Psoas muscle (tissue), 8 donors: Measurements from ENCODE around the gene IFIT3. TPM values are rescaled to one million over a fixed set of nuclear protein-coding genes. Genes with fewer than 3 reads are reported as not detected.

Source experiments
- ATAC-seq, 4 donors: fragments of 200-7000 bp; cut with Tn5 transposase; one replicate each; pipeline ENCODE4 v1.9.1; 2020; ENCODE audit warnings: moderate library complexity in 3 of 4, mild to moderate bottlenecking in 2 of 4
- DNase-seq, 2 donors: peaks; one replicate each; pipeline ENCODE4 v3.0.0-alpha.2; 2020
- H3K27ac ChIP-seq: fragments of 200-600 bp; one replicate; pipeline ENCODE4 v1.8.0; 2022
- H3K27me3 ChIP-seq, 3 donors: fragments of 200-600 bp in 1 of 3; one replicate each; pipeline versions ENCODE4 v1.6.1 to v1.8.0; 2013 to 2022; ENCODE audit warnings: low read length in 2 of 3, mild to moderate bottlenecking in 2 of 3, moderate library complexity in 1 of 3; ENCODE audit not compliant: insufficient read depth in 3 of 3
- H3K36me3 ChIP-seq, 2 donors: fragments of 200-600 bp in 1 of 2; one replicate each; pipeline versions ENCODE4 v1.6.1 to v1.8.0; 2013 to 2022; ENCODE audit warnings: low read depth in 1 of 2, mild to moderate bottlenecking in 1 of 2, moderate library complexity in 1 of 2; ENCODE audit not compliant: insufficient read depth in 1 of 2
- H3K4me1 ChIP-seq: fragments of 200-600 bp; one replicate; pipeline ENCODE4 v1.8.0; 2022
- H3K4me3 ChIP-seq: fragments of 200-600 bp; one replicate; pipeline ENCODE4 v1.8.0; 2022; ENCODE audit warnings: mild to moderate bottlenecking
- H3K9me3 ChIP-seq: fragments of 200-600 bp; one replicate; pipeline ENCODE4 v1.8.0; 2022
- CTCF ChIP-seq: fragments of 200-600 bp; IDR thresholded peaks from one replicate; pipeline ENCODE4 v1.8.0; 2022; ENCODE audit warnings: antibody characterized with exemption
- WGBS, 3 donors: extraction: QIAGEN DNeasy Blood & Tissue Kit; methylation state at CpG; one replicate each; pipeline versions ENCODE4 v1.1.6 to v1.1.7; 2013; 5-methylcytosine and 5-hydroxymethylcytosine counted together
- intact Hi-C, 2 donors: fragments of 100-400 bp; cut with DNase I; formaldehyde crosslinking; loops; one replicate each; pipeline versions ENCODE4 v1.11.0 to v1.14.2; 2022
- polyA plus RNA-seq, 3 donors: library from polyadenylated mRNA; stranded (reverse); fragments of 200-250 nt; gene quantifications; one replicate each; pipeline ENCODE4 v1.2.3, GENCODE V29; 2013
- total RNA-seq, 4 donors: library from RNA; stranded (reverse); fragmentation: NEBNext Ultra II Directional in 2 of 4; extraction: Animal tissue kit (Norgen Biotek cat#: 25700) in 2 of 4; gene quantifications; one replicate each; pipeline versions ENCODE4 v1.2.1 to v1.2.4, GENCODE V29; 2021 to 2023
- donor health status: healthy with polysubstance abuse.
- donor health status: DM: no; HTN: no; CAD: no; lungs with moderate emphysema.
- donor health status: Bipolar disorder and iron deficiency.
- donor health status: healthy.
- donor health status: DM: yes; HTN: yes; CAD: no.
- donor health status: DM: no; HTN: no; CAD: no.
- donor health status: DM: no; HTN: no; CAD: no.
- donor health status: DM: yes; HTN: yes; CAD: no.

IFIT3 gene
- total and polyA plus RNA-seq, 7 donors: 2.0 to 7.1 (median 4.6) TPM

DNA sequence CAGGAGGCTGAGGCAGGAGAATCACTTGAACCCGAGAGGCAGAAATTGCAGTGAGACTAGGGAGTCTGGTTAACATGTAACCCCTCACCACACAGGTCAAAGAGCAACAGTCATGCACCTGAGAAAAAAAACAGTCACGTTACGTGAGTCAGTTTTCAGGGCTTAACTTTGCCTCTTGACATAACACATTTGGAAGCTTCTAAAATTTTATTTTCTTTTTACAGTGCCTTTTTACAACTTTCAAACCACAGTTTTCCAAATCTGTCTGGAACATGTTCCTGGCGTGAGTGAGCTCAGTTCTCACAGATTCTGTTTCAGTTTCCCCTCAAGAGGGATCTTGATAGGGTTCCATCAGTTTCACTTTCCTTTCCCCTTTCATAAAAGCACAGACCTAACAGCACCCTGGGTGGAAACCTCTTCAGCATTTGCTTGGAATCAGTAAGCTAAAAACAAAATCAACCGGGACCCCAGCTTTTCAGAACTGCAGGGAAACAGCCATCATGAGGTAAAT is 4.4 kb downstream of the IFIT3 start:
- Histone ChIP-seq H3K27ac (peak overlapping the region; percentile 54), H3K9me3 (no peaks in the 10 kb centered on the region)

GRCh38 chr10:89335226-89335625 is 7.4 kb downstream of the IFIT3 start:
- peaks cover 46% of the 10 kb centered on the region for H3K4me1 ChIP-seq
- peaks cover 0 to 8% of the 10 kb centered on the region in 2 donors for H3K36me3 ChIP-seq
- peak overlapping the region; percentile 12 for H3K27ac ChIP-seq
- 76 to 90% (median 89%) methylated on average over 3 of the region's 3 CpGs for WGBS, 3 donors
- intact Hi-C loops: loop anchor here in 1 of 2 donors (5.0 kb wide), 1 partner anchor 37 kb away; no protein-coding TSS in a partner anchor
- H3K4me3 ChIP-seq: no peak overlapping the region
- DNase-seq (no peak), ATAC-seq (no peak)
- no peak for TF ChIP-seq CTCF
- H3K27me3 ChIP-seq: no peaks in the 10 kb centered on the region
- no peaks in the 10 kb centered on the region for H3K9me3 ChIP-seq

More for the DNA sequence above, 4.4 kb downstream of the IFIT3 start:
- DNase-seq (no peak), ATAC-seq (peak in 2 of 4 donors; percentile 32 to 41)
- intact Hi-C loops: loop anchor here in 1 of 2 donors (1.0 kb wide), 1 partner anchor 50 kb away; no protein-coding TSS in a partner anchor
- Histone ChIP-seq H3K4me3 (peak overlapping the region; percentile 60), H3K27me3 (no peaks in the 10 kb centered on the region), H3K36me3 (no peaks in the 10 kb centered on the region), H3K4me1 (peaks cover 60% of the 10 kb centered on the region)
- 7 to 15% (median 10%) methylated on average over 5 of the region's 5 CpGs for WGBS, 3 donors
- no peak for TF ChIP-seq CTCF

DNA sequence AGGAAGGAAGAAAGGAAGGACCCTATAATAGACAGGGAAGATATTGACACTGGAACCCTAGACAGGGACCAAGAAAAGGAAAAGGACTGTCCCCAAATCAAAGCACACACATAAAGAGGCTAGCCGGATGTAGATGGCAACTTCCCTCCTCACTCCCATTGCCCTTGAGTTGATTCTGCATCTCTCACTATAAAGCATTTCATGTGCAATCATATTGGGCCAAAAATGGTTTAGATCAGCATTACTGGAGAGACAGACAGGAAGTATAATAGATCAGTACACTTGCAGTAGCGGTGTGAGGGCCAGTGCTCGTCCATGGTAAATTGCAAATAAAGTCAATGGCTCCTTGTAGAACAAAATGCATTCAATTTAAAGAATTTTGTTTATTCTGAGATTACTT is 8.4 kb downstream of the IFIT3 start:
- Histone ChIP-seq H3K9me3 (no peaks in the 10 kb centered on the region), H3K4me1 (peaks cover 42% of the 10 kb centered on the region), H3K27ac (no peak overlapping the region), H3K4me3 (no peak overlapping the region), H3K27me3 (no peaks in the 10 kb centered on the region), H3K36me3 (peaks cover 0 to 8% of the 10 kb centered on the region in 2 donors)
- intact Hi-C loops: loop anchor here in 1 of 2 donors (5.0 kb wide), 1 partner anchor 36 kb away; no protein-coding TSS in a partner anchor
- DNase-seq (no peak), ATAC-seq (no peak)
- WGBS, 3 donors: 72 to 92% (median 92%) methylated on average over 3 of the region's 3 CpGs
- no peak for TF ChIP-seq CTCF

DNA sequence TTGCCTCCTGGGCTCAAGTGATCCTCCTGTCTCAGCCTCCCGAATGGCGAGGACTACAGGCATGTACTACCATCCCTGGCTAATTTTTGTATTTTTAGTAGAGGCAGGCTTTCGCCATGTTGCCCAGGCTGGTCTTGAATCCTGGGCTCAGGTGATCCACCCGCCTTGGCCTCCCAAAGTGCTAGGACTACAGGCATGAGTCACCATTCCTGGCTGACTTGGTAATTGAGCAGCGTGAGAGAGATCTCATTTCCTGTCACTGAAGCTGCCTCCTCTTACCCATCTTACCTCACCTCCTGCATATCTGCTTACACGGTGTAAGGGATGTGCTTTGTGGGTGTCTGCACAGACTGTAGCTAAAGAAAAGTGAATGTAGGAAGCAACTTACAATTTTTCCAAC is 9.7 kb downstream of the IFIT3 start:
- ATAC-seq: peak; percentile 76 to 95 (median 86)
- intact Hi-C loops: loop anchor here in 1 of 2 donors (5.0 kb wide), 1 partner anchor 35 kb away; no protein-coding TSS in a partner anchor
- peaks cover 36% of the 10 kb centered on the region for H3K4me1 ChIP-seq
- H3K9me3 ChIP-seq: no peaks in the 10 kb centered on the region
- no peaks in the 10 kb centered on the region for H3K27me3 ChIP-seq
- DNase-seq: no peak
- no peak for TF ChIP-seq CTCF
- no peak overlapping the region for H3K4me3 ChIP-seq
- peak overlapping the region; percentile 32 for H3K27ac ChIP-seq
- peaks cover 0 to 8% of the 10 kb centered on the region in 2 donors for H3K36me3 ChIP-seq
- WGBS, 3 donors: 55 to 86% (median 71%) methylated on average over 6 of the region's 6 CpGs

DNA sequence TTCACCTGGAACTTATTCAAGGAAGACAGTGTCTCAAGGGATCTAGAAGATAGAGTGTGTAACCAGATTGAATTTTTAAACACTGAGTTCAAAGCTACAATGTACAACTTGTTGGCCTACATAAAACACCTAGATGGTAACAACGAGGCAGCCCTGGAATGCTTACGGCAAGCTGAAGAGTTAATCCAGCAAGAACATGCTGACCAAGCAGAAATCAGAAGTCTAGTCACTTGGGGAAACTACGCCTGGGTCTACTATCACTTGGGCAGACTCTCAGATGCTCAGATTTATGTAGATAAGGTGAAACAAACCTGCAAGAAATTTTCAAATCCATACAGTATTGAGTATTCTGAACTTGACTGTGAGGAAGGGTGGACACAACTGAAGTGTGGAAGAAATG is 10.9 kb downstream of the IFIT3 start:
- H3K9me3 ChIP-seq: no peaks in the 10 kb centered on the region
- no peak overlapping the region for H3K4me3 ChIP-seq
- no peak for TF ChIP-seq CTCF
- 40 to 77% (median 42%) methylated on average over 3 of the region's 3 CpGs for WGBS, 3 donors
- H3K36me3 ChIP-seq: peaks cover 0 to 8% of the 10 kb centered on the region in 2 donors
- intact Hi-C loops: loop anchor here in 1 of 2 donors (5.0 kb wide), 1 partner anchor 34 kb away; no protein-coding TSS in a partner anchor
- peak overlapping the region; percentile 32 for H3K27ac ChIP-seq
- H3K4me1 ChIP-seq: peaks cover 24% of the 10 kb centered on the region
- DNase-seq: no peak
- ATAC-seq: peak in 2 of 4 donors; percentile 17 to 39
- H3K27me3 ChIP-seq: no peaks in the 10 kb centered on the region
